NOMO-1 treated with dmso at 0.1 percent for 144 hours (cell line): ENCODE results near the gene BAIAP2L1.

Experiments used
- DNase-seq: peaks from one replicate; lab custom pipeline; 2025; ENCODE audit not compliant: unreplicated experiment; lab: John Stamatoyannopoulos, UW

The BAIAP2L1 gene

DNA sequence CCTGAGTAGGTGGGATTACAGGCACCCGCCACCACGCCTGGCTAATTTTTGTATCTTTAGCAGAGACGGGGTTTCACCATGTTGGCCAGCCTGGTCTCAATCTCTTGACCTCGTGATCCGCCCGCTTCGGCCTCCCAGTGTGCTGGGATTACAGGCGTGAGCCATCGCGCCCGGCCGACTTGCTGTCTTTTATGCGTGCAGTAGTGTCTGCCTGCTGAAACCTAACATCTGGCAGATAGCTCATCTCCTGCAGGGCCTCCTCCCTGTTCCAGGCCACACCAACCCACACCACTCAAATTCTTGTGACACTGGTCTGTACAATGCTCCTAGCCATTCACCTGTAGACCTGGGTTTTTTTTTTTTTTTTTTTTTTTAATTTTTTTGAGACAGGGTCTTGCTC is 41.5 kb downstream of the BAIAP2L1 start:
- DNase-seq, result no peak

DNA sequence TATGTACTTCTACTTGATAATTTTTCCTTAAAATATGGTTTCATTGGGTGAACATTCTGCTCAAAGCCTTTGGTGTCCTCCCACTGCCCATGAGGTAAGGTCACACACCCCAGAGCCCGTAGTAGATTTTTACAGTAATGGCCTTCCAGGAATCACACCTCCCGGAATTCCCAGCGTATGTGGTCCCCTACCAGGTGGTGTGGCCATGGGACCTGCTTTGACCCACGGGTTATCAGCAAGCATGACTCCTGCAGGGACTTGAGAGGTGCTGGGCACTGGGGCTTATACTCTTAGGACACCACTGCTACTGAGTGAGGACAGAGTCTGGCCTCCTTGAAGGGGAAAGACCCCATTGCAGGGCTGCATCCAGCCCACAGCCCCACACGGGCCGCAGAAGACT is 42.2 kb downstream of the BAIAP2L1 start:
- no peak for DNase-seq

DNA sequence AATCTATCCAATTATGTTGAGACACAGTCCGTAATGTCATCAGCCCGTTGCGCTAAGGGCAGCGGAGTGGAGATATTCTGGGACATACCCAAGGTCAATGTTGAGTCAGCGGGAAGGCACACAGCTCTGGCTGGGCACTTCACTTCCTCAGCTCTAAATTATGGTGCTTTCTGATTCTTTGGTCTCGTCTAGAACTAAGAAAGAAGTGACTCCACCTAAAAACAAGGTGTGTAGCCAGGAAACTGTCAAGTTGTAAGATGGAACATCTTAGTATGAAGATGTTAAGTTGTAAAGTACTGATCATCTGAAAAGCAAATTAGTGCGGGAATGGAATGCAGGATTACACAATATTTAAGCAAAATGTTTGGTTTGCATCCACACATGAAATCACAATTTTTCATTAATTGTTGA is 43.1 kb downstream of the BAIAP2L1 start:
- DNase-seq, result peak; percentile 52

DNA sequence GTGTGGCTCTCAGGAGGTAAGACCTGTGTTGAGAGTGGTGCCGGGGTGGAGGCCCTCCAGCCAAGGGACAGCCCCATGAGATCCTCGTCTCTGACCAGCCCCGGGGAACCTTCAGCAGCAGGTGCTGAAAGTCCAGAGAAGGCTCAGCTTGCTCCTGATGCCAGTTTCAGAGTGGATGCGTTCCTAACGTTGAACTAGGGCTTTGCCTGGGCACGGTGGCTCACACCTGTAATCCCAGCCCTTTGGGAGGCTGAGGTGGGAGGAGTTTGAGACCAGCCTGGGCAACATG is 45.7 kb downstream of the BAIAP2L1 start:
- DNase-seq, result no peak

DNA sequence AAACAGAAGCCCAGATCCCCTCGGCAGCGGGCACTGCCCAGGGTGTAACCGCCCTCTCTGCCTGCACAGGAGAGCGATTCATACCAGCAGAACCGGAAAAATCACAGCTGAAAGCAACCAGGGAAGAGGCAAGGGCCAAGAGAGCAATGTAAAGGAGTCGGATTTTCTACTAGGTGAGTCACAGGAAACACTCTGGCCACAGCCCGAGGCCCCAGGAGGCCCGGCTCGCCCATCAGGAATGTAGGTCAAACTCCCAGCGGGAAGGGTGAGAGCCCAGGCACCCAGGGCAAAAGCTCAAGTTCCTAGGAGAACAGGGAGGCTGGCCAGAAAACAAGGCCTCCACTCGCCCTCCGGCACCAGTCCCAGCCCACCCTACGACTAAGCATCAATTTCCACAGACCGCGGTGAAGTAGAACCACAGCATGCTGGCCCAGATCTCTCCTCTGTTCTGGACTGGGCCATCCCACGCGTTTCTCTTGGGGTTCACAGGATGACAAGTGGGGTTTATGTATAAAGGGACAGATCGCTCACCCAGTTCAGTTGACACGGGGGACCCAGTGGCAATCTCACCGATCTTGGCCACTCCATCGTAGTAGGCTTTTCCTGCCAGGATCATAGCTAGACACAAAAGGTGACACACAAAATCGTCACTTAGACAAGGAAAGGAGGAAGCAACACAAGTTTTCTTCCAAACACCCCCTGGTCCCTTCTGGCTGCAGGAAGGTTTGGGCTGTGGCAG is 46.2 kb downstream of the BAIAP2L1 start:
- no peak for DNase-seq

DNA sequence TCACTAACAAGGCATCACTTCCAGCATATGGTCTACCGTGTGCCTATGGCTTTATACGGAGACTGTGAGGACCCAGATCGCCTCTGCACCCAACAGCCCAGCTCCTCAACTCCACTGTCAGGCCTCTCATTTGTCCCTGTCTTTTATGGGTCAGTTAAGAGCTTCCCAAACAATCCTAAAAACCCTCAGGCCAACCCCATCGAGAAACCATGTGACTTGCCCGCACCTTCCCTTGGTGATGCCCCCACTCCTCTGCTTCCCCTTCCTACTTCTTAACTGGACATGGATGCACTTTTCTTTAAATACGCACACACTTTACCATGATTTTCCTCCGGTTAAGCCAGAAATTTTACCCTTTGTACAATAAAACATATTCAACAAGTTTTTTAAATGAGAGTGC is 46.8 kb downstream of the BAIAP2L1 start:
- DNase-seq, result no peak

DNA sequence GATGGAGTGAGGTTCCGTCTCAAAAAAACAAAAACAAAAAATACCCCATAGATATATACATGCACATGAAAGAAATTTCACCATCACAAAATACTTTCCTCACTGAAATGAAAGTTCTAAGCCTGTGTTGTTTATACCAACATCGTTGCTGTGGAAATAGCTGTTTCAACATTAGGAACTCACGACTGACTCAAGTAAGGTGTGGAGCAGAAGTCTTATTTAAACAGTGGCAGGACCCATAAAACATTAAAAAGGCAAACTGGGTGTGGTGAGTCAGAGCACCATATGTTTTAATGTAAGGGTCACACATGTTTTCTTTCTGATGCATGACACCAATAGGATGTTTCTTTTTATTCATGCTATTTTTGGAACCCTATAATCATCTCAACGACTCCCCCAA is 48.3 kb downstream of the BAIAP2L1 start:
- no peak for DNase-seq

DNA sequence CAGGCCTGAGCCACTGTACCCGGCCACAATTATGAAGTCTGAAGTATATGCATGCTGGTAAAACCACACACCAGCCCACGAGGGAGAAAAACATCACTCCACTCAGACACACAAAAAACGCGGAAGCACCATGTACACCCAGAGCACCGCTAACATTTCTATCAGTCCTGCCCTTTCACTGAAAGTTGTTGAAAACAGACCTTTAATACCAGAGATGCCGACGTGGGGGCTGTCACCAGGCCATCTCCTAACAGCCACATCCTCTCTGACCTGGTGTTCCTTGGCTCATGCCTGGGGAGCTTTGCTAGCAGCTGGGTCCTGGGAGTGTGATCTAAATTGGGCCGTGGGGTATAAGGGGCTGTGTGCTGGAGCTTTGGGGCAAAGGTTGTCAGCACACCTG is 49.8 kb downstream of the BAIAP2L1 start:
- DNase-seq, result no peak

DNA sequence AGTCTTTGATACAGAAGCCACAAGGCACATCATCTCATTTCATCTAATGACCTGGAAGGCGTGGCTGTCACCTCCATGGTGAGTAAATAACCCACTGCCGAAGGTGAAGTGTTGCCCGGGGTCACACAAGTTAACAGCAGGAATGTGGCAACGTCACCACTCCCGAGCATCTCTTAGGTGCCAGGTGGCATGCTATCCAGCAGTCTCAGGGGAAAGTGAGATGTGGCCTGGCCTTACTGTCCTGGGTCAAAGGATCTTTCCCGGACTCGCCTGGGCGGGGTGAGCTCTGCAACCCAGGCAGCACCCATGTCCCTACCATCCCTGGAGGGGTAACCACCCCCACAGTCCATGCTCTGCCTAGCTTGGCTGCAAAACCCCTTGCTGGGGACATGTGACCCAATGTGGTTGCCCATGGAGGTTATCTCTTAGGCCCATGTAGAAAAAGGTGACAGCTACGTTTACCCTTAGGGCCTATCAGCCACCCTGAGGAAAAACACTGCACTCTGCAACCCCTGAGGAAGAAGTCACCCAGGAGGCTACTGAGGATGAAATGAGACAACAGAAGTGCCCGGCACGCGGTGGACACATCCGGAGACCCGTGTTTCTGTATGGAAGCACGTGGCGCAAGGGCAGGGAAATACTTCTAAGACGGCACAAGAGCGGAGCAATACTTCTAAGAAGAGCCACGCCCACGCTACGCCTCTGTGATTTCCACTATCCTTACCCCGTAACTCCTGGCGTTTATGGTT is 52.0 kb downstream of the BAIAP2L1 start:
- DNase-seq, result no peak

DNA sequence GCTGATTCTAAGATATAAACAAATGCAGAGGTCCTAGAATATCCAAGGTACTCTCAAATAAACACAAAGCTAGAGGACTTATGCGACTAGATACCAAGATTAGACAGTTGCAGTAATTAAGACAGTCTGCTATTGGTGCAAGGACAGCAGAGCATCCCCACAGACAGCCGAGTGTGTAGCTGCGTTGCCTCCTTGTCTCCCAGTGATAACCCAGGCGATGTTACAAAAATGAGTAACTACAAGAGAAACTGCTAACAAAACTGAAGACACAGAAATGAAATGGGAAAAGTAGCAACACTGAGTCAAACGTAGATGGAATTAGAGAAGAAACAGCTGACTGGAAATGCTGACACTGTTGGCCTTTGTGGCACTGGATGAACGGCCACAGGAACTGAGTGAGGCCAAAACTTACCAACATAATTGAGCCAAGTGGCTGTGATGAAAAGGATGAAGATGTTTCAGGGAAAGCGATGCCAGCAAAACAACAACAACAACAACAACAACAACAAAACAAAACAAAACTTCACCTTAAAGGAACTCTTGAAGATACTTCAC is 54.3 kb downstream of the BAIAP2L1 start:
- no peak for DNase-seq

DNA sequence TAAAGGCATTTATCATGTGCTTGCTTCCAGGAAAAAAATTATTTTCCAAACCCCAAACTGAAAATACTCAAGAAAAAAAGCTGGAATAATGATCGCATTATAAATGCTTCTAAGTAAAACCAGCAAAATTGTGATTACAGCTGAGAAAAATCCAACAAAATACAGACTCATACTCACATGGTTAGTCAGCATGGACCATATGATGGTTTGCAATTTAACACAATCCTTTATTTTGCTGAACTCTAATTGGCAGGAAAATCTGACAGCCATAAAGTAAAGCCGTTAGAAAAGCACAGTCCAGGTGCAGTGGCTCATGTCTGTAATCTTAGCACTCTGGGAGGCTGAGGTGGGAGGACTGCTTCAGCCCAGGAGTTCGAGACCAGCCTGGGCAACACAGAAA is 59.8 kb downstream of the BAIAP2L1 start:
- DNase-seq, result no peak

DNA sequence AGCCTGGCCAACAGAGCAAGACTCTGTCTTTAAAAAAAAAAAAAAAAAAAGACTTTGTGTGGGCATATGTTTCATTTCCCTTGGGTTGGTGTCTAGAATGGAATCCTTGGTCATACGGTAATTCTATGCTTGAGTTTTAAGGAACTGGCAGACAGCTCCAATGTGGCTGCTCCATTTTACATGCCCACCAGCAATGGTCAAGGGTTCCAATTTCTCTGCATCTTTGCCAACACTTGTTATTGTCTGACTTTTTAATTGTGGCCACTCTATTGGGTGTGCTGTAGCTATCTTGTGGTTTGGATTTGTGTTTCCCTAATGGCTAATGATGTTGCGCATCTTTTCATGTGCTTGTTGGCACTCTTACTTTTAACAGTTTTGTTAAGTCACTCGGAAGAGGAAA is 61.8 kb downstream of the BAIAP2L1 start:
- DNase-seq, result no peak

DNA sequence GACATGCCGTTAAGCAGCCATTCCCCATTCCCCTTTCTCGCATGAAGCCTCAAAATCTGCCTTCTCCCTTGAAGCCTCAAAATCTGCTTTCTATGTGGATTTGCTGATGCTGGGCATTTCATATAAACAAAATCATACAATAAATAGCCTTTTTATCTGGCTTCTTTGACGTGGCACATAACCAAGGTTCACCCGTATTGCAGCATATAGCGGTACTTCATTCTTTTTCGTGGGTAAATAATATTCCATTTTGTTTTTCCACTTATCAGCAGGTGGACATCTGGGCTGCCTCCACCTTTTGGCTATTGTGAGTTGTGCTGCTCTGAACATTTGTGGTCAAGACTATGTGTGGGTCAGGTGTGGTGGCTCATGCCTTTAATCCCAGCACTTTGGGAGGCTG is 62.4 kb downstream of the BAIAP2L1 start:
- no peak for DNase-seq

DNA sequence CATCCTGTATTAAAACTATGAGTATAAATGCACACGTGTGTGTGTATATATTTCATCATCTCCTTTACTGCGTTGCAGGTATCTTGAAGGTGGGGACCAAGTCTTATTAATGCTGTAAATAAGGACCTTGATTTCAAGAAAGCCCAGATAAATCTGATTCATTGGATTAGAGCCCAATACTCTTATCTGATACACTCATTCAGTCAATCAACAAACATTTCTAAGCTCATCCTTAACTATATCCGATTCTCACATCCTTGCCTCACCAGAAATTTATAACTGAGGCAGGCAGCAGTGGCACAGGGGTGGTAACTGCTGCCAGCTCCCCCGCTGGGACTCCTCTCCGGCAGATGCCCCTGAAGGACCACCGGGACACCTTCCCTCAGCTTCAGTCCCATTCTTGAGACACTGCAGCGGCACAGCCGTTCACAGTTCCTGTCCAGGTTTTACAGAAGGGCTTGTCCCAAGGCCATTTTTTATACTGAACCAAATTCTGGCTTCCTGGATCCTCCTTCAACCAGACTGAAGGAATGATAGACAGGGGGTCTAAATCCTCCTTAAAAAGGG is 65.4 kb downstream of the BAIAP2L1 start:
- no peak for DNase-seq

DNA sequence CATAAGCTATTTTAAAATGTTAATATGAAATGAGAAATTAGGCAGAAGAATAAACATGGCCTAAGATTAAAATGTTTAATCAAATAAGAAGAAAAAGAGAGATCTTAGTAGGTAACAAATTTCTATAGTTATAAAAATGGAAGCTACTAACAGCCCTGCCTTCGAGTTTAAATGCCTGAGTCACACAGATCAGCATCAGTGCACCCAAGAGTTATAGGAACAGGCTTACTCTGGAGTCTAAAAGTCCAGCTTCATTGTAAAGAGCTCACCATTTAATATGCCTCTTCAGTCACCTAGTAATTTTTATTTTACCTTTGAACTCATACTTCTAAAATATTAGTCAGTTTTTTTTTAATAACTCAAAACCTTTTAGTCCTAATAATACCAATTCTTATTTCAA is 66.8 kb downstream of the BAIAP2L1 start:
- no peak for DNase-seq

DNA sequence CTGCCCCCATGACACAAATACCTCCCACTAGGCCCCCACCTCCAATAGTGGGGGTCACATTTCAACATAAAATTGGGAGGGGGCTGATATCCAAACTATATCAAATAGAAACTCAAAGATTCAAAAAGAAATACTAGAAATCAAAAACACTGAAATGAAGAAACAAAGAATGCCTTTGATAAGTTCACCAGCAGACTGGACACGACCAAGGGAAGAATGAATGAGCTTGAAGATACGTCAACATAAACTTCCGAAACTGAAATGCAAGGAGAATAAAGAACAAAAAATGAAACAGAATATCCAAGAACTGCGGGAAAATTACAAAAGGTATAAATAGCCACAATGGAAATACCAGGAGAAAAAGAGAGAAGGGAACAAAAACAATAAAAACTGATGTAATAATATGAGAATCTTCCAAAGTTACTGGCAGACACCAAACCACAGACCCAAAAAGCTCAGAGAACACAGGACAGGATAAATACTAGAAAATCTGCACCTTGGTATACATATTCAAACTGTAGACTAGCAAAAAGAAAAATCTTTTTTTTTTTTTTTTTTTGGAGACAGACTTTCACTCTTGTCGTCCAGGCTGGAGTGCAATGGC is 69.9 kb downstream of the BAIAP2L1 start:
- DNase-seq, result no peak

DNA sequence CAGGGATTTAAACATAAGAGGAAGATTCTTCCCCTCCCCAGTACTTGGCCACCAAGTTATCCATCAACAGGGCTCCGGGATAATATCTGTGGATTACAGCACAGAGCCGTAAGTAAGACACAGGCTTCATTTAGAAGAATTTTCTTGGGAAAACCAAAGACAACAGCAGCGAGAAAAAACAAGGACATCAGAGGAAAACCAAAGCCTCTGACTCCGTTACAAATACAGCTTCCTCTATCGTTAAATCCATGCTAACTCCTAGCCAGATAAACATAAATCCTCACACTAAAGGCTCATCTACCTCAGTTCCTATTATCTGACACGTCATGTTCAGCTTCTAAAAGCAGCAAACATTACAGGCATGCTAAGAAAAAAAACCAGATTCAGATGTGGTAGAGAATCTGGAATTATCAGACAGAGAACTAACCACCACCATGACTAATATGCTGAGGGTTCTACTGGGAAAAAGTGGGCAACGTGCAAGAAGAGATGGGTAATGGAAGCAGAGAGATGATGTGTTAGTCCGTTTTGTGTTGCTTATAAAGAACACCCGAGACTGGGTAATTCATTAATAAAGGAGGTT is 71.0 kb downstream of the BAIAP2L1 start:
- no peak for DNase-seq

DNA sequence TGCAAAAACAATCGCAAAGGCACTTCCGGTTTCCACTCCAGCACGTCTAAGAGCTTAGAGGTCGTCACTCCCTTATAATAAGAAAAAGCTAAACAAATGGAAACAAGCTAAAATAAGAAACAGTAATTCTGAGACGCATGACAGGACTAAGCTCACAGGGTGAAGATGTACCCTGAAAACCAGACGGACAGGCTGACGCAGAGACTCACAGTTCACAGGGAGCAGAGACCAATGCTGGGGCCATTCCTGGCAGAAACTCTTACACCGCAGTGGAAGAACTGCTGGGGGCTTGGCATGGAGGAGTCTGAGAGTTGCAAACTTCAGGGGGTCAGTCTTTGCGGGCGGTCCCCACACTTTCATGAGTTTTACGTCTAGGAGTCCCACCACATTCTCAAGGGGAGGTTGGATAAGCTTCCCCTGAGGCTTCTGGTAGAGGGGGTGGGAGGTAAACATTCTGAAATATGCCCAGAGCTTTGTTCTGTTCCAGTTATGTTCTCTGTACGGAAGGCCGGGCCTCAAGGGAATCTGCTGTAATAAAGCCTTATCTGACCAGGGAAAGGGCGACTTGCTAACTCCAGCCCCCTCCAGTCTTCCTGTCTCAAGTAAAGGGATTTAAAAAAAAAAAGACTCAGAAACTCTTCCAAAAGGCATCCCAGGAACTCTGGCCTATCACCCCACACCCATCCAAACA is 71.6 kb downstream of the BAIAP2L1 start:
- no peak for DNase-seq

DNA sequence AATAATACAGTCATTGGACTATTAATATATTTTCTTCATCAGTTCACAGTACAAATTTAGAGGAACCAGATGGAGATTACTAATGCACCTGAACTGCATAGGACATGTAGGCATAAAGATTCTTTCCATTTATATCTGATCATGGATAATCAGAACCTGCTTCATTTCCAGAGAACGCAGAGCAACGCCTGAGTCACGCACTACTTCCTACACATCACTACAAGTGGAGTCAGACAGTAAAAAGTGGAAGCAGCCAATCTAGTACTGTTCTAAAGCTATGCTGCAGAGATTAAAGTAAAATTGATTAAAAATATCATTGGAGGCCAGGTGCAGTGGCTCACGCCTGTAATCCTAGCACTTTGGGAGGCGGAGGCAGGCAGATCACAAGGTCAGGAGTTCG is 76.1 kb downstream of the BAIAP2L1 start:
- DNase-seq, result no peak

DNA sequence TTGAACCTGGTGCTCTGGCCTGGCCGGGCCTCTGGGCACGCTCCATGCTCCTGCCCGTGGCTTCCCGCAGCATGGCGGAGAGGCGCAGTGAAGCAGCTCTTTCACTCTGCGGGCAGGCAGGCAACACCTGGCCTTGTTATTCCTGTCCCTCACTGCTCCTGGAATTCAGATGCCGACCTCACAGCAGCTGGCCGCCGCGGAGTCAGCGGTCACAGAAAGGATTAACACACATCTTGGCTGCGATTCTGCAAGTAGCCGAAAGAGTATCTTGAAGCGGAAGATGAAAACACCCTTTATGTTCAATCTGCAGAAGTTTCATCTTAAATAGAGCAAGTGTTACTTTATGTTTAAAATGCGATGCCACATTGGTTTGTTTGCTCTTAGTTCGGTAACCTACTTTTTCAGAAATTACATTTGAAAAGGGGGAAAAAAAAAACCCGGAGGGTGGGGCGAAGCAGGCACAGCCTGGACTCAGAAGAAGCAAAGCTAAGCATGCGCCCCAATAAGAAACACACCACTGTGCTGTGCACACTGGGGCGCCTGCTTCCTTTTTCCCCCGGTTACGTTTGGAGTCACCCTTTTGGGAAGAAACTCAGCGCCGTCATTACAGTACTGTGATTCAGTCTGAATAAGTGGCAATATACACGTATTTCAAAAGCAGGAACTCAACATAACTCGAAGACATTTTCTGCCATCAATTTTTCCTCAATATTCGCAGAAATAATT is 77.1 kb downstream of the BAIAP2L1 start:
- DNase-seq, result no peak
